Stomach (tissue), 4 donors: Measurements from ENCODE around the gene TACC3.

Source experiments
- EP300 ChIP-seq: sonication (generic); formaldehyde crosslinking; IDR thresholded peaks from one replicate; pipeline ENCODE4 v1.6.1; 2017; ENCODE audit warnings: antibody characterized with exemption
- POLR2A ChIP-seq, 4 donors: fragments of 450-650 bp; IDR thresholded peaks; one replicate each; pipeline ENCODE4 v1.6.1; 2016; ENCODE audit warnings: antibody characterized with exemption in 4 of 4, control low read depth in 2 of 4, mild to moderate bottlenecking in 1 of 4, moderate library complexity in 1 of 4
- POLR2AphosphoS5 ChIP-seq, 3 donors: sonication (generic); formaldehyde crosslinking; IDR thresholded peaks; one replicate each; pipeline ENCODE4 v1.6.1; 2016; ENCODE audit warnings: antibody characterized with exemption in 3 of 3
- TF ChIP-seq, protein P1 (sequence below), 7 experiments: fragments of 450-650 bp in 4 of 7; fragments of 200-600 bp in 3 of 7; sonication (generic) in 3 of 7; IDR thresholded peaks; one replicate each; pipeline ENCODE4 v1.5.1; 2016 to 2019; ENCODE audit warnings: antibody characterized with exemption in 7 of 7, control low read depth in 2 of 7, mild to moderate bottlenecking in 1 of 7

DNA sequence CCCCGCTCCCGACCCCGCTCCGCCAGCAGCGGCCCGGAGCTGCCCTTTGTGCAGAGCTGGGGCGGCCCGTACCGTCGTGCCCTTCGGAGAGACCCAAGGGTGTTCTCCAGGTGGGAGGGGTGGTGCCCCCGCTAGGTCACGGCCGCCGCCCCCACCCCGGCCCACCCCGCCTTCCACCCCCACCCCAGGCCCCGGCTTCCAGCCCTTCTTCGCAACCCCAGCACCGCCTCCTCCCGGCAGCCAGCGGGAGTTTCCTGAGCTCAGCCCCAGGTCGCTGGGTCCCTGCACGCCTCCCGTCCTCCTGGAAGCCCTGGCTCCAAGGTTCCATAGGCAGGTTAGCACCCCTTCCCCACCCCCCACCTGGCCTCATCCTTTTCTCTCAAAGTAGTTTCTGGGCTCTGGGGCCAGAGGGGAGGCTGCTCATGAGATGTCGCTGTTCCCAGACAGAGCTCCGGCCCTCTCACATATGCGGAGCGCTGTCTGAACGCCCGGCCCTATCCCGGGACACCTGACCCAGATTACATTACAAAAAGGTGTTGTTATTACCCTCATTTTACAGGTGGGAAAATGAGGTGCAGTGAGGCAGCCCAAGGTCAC, 46.5 kb downstream of the TACC3 start:
- TF ChIP-seq, protein P1, sequence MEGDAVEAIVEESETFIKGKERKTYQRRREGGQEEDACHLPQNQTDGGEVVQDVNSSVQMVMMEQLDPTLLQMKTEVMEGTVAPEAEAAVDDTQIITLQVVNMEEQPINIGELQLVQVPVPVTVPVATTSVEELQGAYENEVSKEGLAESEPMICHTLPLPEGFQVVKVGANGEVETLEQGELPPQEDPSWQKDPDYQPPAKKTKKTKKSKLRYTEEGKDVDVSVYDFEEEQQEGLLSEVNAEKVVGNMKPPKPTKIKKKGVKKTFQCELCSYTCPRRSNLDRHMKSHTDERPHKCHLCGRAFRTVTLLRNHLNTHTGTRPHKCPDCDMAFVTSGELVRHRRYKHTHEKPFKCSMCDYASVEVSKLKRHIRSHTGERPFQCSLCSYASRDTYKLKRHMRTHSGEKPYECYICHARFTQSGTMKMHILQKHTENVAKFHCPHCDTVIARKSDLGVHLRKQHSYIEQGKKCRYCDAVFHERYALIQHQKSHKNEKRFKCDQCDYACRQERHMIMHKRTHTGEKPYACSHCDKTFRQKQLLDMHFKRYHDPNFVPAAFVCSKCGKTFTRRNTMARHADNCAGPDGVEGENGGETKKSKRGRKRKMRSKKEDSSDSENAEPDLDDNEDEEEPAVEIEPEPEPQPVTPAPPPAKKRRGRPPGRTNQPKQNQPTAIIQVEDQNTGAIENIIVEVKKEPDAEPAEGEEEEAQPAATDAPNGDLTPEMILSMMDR (IDR thresholded peaks at IDR 0.05): peak in 1 of 7 experiments; percentile 23
- no peak for TF ChIP-seq POLR2A (IDR thresholded peaks at IDR 0.05)
- TF ChIP-seq EP300: no peak
- TF ChIP-seq POLR2AphosphoS5 (IDR thresholded peaks at IDR 0.05): no peak
